HUES64 (cell line): ENCODE data around the gene SND1.

ENCODE experiments used
- H3K27ac ChIP-seq: 2 replicates; pipeline ENCODE4 v1.7.0; 2013; ENCODE audit warnings: low read depth, low read length, inconsistent platforms
- H3K27me3 ChIP-seq: 2 replicates; pipeline ENCODE4 v1.6.1; 2013; ENCODE audit warnings: mild to moderate bottlenecking, low read length; ENCODE audit not compliant: insufficient read depth
- H3K36me3 ChIP-seq: 2 replicates; pipeline ENCODE4 v1.6.1; 2013; ENCODE audit warnings: mild to moderate bottlenecking, low read length; ENCODE audit not compliant: insufficient read depth
- H3K4me1 ChIP-seq: 2 replicates; pipeline ENCODE4 v1.6.1; 2013; ENCODE audit warnings: mild to moderate bottlenecking, low read length, moderate library complexity; ENCODE audit not compliant: insufficient read depth
- H3K4me3 ChIP-seq: 2 replicates; pipeline ENCODE4 v1.5.1; 2013; ENCODE audit warnings: mild to moderate bottlenecking, low read length, moderate library complexity
- H3K9ac ChIP-seq: 2 replicates; pipeline ENCODE4 v1.6.1; 2013; ENCODE audit warnings: mild to moderate bottlenecking, low read depth, low read length
- H3K9me3 ChIP-seq: 2 replicates; pipeline ENCODE4 v1.6.1; 2013; ENCODE audit warnings: low read depth, low read length; ENCODE audit not compliant: insufficient read depth
- WGBS: fragments of 150-250, 120-280 bp; methylation state at CpG from one replicate; pipeline ENCODE4 v1.1.7; 2013; ENCODE audit warnings: missing lambda C conversion rate; 5-methylcytosine and 5-hydroxymethylcytosine counted together

The SND1 gene

GRCh38 chr7:127711872-127712271 is 59.9 kb downstream of the SND1 start:
- no peaks in the 10 kb centered on the region for H3K27me3 ChIP-seq
- peaks cover 7% of the 10 kb centered on the region for H3K9me3 ChIP-seq
- WGBS, result 94% methylated on average over 4 of the region's 4 CpGs
- no peak overlapping the region for H3K9ac ChIP-seq
- H3K36me3 ChIP-seq, result peaks cover 81% of the 10 kb centered on the region
- no peak overlapping the region for H3K27ac ChIP-seq
- H3K4me1 ChIP-seq, result no peaks in the 10 kb centered on the region
- H3K4me3 ChIP-seq, result no peak overlapping the region

DNA sequence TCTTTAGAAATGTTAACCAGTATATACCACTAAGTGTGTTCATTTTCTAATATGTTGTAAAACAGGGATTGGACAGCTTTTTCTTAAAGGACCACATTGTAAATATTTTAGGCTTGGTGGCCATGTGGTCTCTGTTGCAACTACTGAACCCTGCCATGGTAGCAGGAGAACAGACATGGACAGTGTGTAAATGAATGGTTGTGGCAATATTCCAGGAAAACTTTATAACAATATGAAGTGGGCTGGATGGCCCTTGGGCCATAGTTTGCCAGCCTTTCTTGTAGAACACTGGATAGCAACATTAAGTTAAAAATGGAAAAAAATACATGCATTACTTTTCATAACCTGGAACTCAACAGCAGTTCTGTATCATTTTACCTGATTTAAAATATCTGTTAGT is 61.0 kb downstream of the SND1 start:
- Histone ChIP-seq H3K36me3 (peaks cover 81% of the 10 kb centered on the region), H3K4me3 (no peak overlapping the region)

GRCh38 chr7:127713758-127714157 is 61.8 kb downstream of the SND1 start:
- Histone ChIP-seq H3K9ac (no peak overlapping the region), H3K27ac (no peak overlapping the region), H3K4me3 (no peak overlapping the region), H3K9me3 (peaks cover 7% of the 10 kb centered on the region), H3K36me3 (peaks cover 78% of the 10 kb centered on the region), H3K4me1 (no peaks in the 10 kb centered on the region), H3K27me3 (no peaks in the 10 kb centered on the region)
- WGBS, result 92% methylated on average over 6 of the region's 6 CpGs

More for the DNA sequence above, 61.0 kb downstream of the SND1 start:
- Histone ChIP-seq H3K27ac (no peak overlapping the region), H3K9ac (no peak overlapping the region), H3K4me1 (no peaks in the 10 kb centered on the region), H3K9me3 (peaks cover 7% of the 10 kb centered on the region), H3K27me3 (no peaks in the 10 kb centered on the region)

GRCh38 chr7:127715272-127715671 is 63.3 kb downstream of the SND1 start:
- no peak overlapping the region for H3K9ac ChIP-seq
- no peak overlapping the region for H3K4me3 ChIP-seq
- H3K27me3 ChIP-seq, result no peaks in the 10 kb centered on the region
- peaks cover 7% of the 10 kb centered on the region for H3K9me3 ChIP-seq
- no peak overlapping the region for H3K27ac ChIP-seq
- no peaks in the 10 kb centered on the region for H3K4me1 ChIP-seq
- 89% methylated on average over 3 of the region's 3 CpGs for WGBS
- H3K36me3 ChIP-seq, result peaks cover 69% of the 10 kb centered on the region

DNA sequence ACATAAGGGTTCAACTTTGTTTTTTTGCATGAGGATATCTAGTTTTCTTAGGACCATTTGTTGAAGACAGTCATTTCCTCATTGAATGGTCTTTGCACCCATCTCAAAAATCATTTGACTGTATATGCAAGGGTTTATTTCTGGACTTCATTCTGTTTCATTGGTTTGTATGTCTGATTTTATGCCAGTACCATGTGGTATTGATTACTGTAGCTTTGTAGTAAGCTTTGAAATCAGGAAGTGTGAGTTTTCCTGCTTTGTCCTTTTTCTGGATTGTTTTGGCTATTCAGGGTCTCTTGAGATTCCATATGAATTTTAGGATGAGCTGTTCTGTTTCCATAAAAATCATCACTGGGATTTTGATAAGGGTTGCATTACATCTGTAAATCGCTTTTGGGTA is 63.9 kb downstream of the SND1 start:
- no peaks in the 10 kb centered on the region for H3K4me1 ChIP-seq
- H3K27ac ChIP-seq, result no peak overlapping the region
- no peak overlapping the region for H3K9ac ChIP-seq
- peaks cover 69% of the 10 kb centered on the region for H3K36me3 ChIP-seq
- peaks cover 3% of the 10 kb centered on the region for H3K9me3 ChIP-seq
- no peak overlapping the region for H3K4me3 ChIP-seq
- H3K27me3 ChIP-seq, result no peaks in the 10 kb centered on the region
- WGBS, result 92% methylated on average over 1 of the region's 1 CpG

DNA sequence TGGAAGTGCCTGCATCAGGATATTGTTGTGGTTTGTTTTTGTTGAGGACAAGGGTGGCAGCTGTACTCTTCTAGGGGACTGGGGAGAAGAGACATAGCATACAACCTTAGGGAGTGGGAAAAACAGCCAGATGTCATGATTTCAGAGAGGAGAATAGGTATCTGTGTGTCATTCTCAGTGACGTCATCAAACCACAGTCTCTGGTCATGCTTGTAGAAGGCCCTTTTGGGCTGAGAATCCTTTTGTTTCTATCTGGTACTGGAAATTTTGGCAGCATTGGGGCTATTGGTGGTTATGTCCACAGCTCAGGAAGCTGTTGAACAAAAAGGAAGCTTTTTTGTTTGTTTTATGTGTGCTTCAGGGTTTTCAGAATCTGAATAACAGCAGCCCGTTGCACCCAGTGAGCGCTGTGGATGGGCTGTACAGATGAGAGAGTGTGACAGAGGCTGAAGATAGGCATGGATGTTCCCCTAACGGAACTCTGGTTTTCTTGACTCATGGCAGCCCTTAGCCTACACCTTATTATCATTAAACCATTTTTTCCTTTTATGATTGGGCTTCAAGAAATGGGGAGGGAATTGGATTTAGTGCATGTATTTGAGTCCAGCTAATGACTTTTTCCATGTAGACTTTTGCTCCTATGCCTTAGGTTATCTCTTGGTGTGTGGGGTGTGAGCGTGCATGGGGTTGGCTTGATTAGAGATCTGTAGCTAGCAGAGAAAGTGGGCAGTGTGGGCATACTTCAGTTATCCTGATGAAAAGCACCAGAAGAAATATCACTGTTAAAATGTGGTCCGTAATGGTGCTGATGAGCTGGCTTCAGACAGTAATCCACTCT is 65.7 kb downstream of the SND1 start:
- no peaks in the 10 kb centered on the region for H3K27me3 ChIP-seq
- no peaks in the 10 kb centered on the region for H3K4me1 ChIP-seq
- WGBS, result 92% methylated on average over 6 of the region's 6 CpGs
- no peak overlapping the region for H3K4me3 ChIP-seq
- H3K27ac ChIP-seq, result no peak overlapping the region
- H3K36me3 ChIP-seq, result peaks cover 72% of the 10 kb centered on the region
- H3K9ac ChIP-seq, result no peak overlapping the region
- no peaks in the 10 kb centered on the region for H3K9me3 ChIP-seq

GRCh38 chr7:127718340-127718679 is 66.3 kb downstream of the SND1 start:
- Histone ChIP-seq H3K27me3 (no peaks in the 10 kb centered on the region; the same call in 1 of the 2 replicates), H3K36me3 (peaks cover 72% of the 10 kb centered on the region)

DNA sequence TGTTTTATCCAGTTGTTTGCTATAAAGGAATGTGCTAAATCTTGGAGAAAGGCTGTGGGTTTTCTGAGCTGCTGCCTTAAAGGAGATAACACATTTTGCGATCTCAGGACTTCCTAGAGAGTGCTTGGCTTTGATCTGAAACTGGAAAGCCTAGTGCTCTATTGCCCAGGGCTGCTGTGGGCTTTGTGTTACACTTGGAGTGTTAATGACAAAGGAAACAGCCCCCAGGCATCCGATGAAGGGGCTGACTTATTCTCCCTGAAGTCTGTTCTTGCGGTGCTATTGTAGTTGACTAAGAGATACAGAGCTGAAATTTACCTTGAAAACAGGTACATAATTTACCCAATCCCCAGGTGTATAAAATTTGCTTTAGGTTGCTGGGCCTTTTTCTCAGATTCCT is 74.5 kb downstream of the SND1 start:
- H3K9me3 ChIP-seq, result no peaks in the 10 kb centered on the region
- WGBS, result 7% methylated on average over 3 of the region's 3 CpGs
- H3K4me1 ChIP-seq, result peaks cover 36% of the 10 kb centered on the region
- no peak overlapping the region for H3K9ac ChIP-seq
- no peaks in the 10 kb centered on the region; the same call in 1 of the 2 replicates for H3K27me3 ChIP-seq
- no peak overlapping the region; the same call in 1 of the 2 replicates for H3K27ac ChIP-seq
- peaks cover 70% of the 10 kb centered on the region for H3K36me3 ChIP-seq
- H3K4me3 ChIP-seq, result no peak overlapping the region

More at GRCh38 chr7:127718340-127718679, 66.3 kb downstream of the SND1 start:
- WGBS, result 96% methylated on average over 7 of the region's 7 CpGs
- Histone ChIP-seq H3K27ac (no peak overlapping the region), H3K4me1 (no peaks in the 10 kb centered on the region), H3K9ac (no peak overlapping the region), H3K9me3 (no peaks in the 10 kb centered on the region), H3K4me3 (no peak overlapping the region)

GRCh38 chr7:127730658-127731276 is 78.8 kb downstream of the SND1 start:
- 75% methylated on average over 13 of the region's 13 CpGs for WGBS

GRCh38 chr7:127731431-127732080 is 79.6 kb downstream of the SND1 start:
- Histone ChIP-seq H3K36me3 (peaks cover 58% of the 10 kb centered on the region), H3K27me3 (no peaks in the 10 kb centered on the region), H3K9me3 (no peaks in the 10 kb centered on the region), H3K4me3 (no peak overlapping the region), H3K4me1 (peaks cover 22% of the 10 kb centered on the region), H3K27ac (no peak overlapping the region), H3K9ac (no peak overlapping the region)
- 88% methylated on average over 10 of the region's 10 CpGs for WGBS

More at GRCh38 chr7:127730658-127731276, 78.8 kb downstream of the SND1 start:
- Histone ChIP-seq H3K27me3 (no peaks in the 10 kb centered on the region), H3K4me3 (no peak overlapping the region), H3K4me1 (peaks cover 30% of the 10 kb centered on the region), H3K27ac (no peak overlapping the region), H3K9me3 (no peaks in the 10 kb centered on the region), H3K36me3 (peaks cover 55% of the 10 kb centered on the region), H3K9ac (no peak overlapping the region)

DNA sequence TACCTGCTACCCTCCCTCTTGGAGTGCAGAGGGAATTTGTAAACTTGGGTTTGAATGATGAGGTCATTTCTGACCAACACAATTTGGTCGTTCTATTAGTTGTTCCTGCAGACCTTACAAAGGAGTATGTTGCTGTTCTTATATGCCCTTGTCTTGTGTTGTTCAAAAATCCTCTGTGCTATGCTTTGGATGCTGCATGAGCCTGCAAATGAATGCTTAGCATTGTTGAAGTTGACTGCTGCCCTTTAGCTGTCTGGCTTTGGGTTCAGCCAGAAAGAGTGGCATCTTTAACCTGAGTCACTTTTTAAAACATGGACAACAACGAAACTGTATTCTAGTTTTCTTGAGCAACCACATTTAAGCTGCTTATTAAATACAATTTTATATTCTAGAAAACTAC is 80.3 kb downstream of the SND1 start:
- H3K9me3 ChIP-seq, result no peaks in the 10 kb centered on the region
- no peak overlapping the region for H3K27ac ChIP-seq
- peaks cover 63% of the 10 kb centered on the region for H3K36me3 ChIP-seq
- peaks cover 15% of the 10 kb centered on the region for H3K4me1 ChIP-seq
- 96% methylated on average over 2 of the region's 2 CpGs for WGBS
- no peak overlapping the region for H3K9ac ChIP-seq
- H3K4me3 ChIP-seq, result no peak overlapping the region
- H3K27me3 ChIP-seq, result no peaks in the 10 kb centered on the region
